HepG2 (cell line): ENCODE measurements around the gene OLFM1. TPM values are rescaled to one million over a fixed set of nuclear protein-coding genes. Genes with fewer than 3 reads are reported as not detected.

Source experiments
- ATAC-seq: fragments of 200-7000 bp; cut with Tn5 transposase; 3 replicates; pipeline ENCODE4 v1.9.1; 2020; ENCODE audit warnings: mild to moderate bottlenecking, moderate library complexity
- BruUV-seq: library from RNA; stranded (reverse); fragments of 400-500 nt; replicated peaks from 2 replicates; lab custom pipeline; 2021; lab: Mats Ljungman, UMichigan
- CTCF ChIA-PET: fragments of 300-600 bp; formaldehyde crosslinking; extraction: SDS; loops from one replicate; lab custom pipeline; 2021; ENCODE audit warnings: low total read pairs, inconsistent platforms, low intra/inter-chr PET ratio; lab: Yijun Ruan, JAX
- POLR2A ChIA-PET: fragments of 350-600 bp; sonication (Branson Sonifier 250); formaldehyde crosslinking; loops from one replicate; lab custom pipeline; 2020; ENCODE audit warnings: antibody characterized with exemption, inconsistent platforms; lab: Yijun Ruan, JAX
- DNase-seq: peaks from one replicate; pipeline ENCODE4 v3.0.0-alpha.2; 2015; ENCODE audit warnings: low spot score
- FAIRE-seq: peaks from 3 replicates; lab custom pipeline; 2011; peaks lifted over from hg19 to GRCh38; lab: Jason Lieb, UNC
- H2AFZ ChIP-seq: one replicate; pipeline ENCODE4 v1.6.1; 2011; ENCODE audit warnings: low read length, inconsistent platforms
- H3K27ac ChIP-seq: fragments of 300-600 bp; 3 replicates; pipeline ENCODE4 v1.8.0; 2011; ENCODE audit warnings: mixed run types, mild to moderate bottlenecking, mixed read lengths, low read length, inconsistent platforms; ENCODE audit not compliant: insufficient read depth; ENCODE audit errors: extremely low read length
- H3K27me3 ChIP-seq, 2 experiments: fragments of 200-600 bp in 1 of 2; 2 replicates in 1 of 2; 3 replicates in 1 of 2; pipeline versions ENCODE4 v1.6.0 to v1.8.0; 2011; ENCODE audit warnings: low read length in 2 of 2, mild to moderate bottlenecking in 2 of 2, moderate library complexity in 2 of 2, inconsistent platforms in 1 of 2; ENCODE audit not compliant: insufficient read depth in 2 of 2, control insufficient read depth in 1 of 2
- H3K36me3 ChIP-seq, 2 experiments: fragments of 200-600 bp in 1 of 2; replicated peaks in 1 of 2; 2 replicates in 1 of 2; 3 replicates in 1 of 2; pipeline versions ENCODE4 v1.5.1 to v1.8.0; 2011; ENCODE audit warnings: low read length in 2 of 2, inconsistent platforms in 1 of 2; ENCODE audit not compliant: insufficient read depth in 2 of 2, control insufficient read depth in 1 of 2
- H3K4me1 ChIP-seq: 2 replicates; pipeline ENCODE4 v1.5.1; 2012; ENCODE audit warnings: low read length, inconsistent platforms; ENCODE audit not compliant: insufficient read depth
- H3K4me2 ChIP-seq: 2 replicates; pipeline ENCODE4 v1.6.0; 2011; ENCODE audit warnings: low read depth, low read length, inconsistent platforms
- H3K4me3 ChIP-seq, 3 experiments: fragments of 200-600 bp in 1 of 3; sonication (generic), shearing (Covaris generic) in 1 of 3; replicated peaks in 1 of 3; 2 replicates each; pipeline ENCODE4 v1.5.1; 2011 to 2016; ENCODE audit warnings: low read length in 3 of 3, inconsistent platforms in 2 of 3, low read depth in 2 of 3, mild to moderate bottlenecking in 2 of 3, control low read depth in 1 of 3, mixed read lengths in 1 of 3; ENCODE audit not compliant: insufficient read depth in 1 of 3
- H3K79me2 ChIP-seq: one replicate; pipeline ENCODE4 v1.6.1; 2011; ENCODE audit warnings: low read length, inconsistent platforms; ENCODE audit not compliant: insufficient read depth
- H3K9ac ChIP-seq: 2 replicates; pipeline ENCODE4 v1.6.0; 2011; ENCODE audit warnings: mild to moderate bottlenecking, low read depth, low read length, inconsistent platforms; ENCODE audit not compliant: insufficient read depth
- H3K9me3 ChIP-seq: 2 replicates; pipeline ENCODE4 v1.5.1; 2012; ENCODE audit warnings: mild to moderate bottlenecking, low read length
- H4K20me1 ChIP-seq: 2 replicates; pipeline ENCODE4 v1.6.0; 2011; ENCODE audit warnings: inconsistent platforms, mild to moderate bottlenecking, low read length, moderate library complexity; ENCODE audit not compliant: insufficient read depth
- ARID5B ChIP-seq: IDR thresholded peaks from 2 replicates; pipeline ENCODE4 v1.4.0; 2020; ENCODE audit warnings: mild to moderate bottlenecking, missing genetic modification reagents
- ATF2 ChIP-seq: sonication (generic); formaldehyde crosslinking; IDR thresholded peaks from 2 replicates; pipeline ENCODE4 v1.4.0; 2020; ENCODE audit warnings: missing genetic modification reagents
- GRHL1 ChIP-seq: sonication (generic); formaldehyde crosslinking; conservative IDR thresholded peaks from 2 replicates; pipeline ENCODE4 v1.8.0; 2022; ENCODE audit warnings: missing genetic modification reagents
- KMT2A ChIP-seq: sonication (generic); formaldehyde crosslinking; IDR thresholded peaks from 2 replicates; pipeline ENCODE4 v1.4.0; 2020; ENCODE audit warnings: missing genetic modification reagents
- NFKBIZ ChIP-seq: IDR thresholded peaks from 2 replicates; pipeline ENCODE4 v1.6.1; 2018; ENCODE audit warnings: missing genetic modification reagents, missing compliant biosample characterization
- TCF7 ChIP-seq: sonication (generic); IDR thresholded peaks from 2 replicates; pipeline ENCODE4 v1.6.1; 2016; ENCODE audit warnings: antibody characterized with exemption, low read depth
- ZMYM2 ChIP-seq: sonication (generic); formaldehyde crosslinking; IDR thresholded peaks from 2 replicates; pipeline ENCODE4 v1.8.0; 2022; ENCODE audit warnings: mild to moderate bottlenecking, missing genetic modification reagents
- ZNF460 ChIP-seq: sonication (generic); formaldehyde crosslinking; IDR thresholded peaks from 2 replicates; pipeline ENCODE4 v1.5.1; 2020; ENCODE audit warnings: missing genetic modification reagents, mild to moderate bottlenecking, borderline replicate concordance
- ZNF724P ChIP-seq: sonication (generic); formaldehyde crosslinking; IDR thresholded peaks from 2 replicates; pipeline ENCODE4 v1.8.0; 2022; ENCODE audit warnings: missing genetic modification reagents, borderline replicate concordance
- ZNF790 ChIP-seq: sonication (generic); formaldehyde crosslinking; IDR thresholded peaks from 2 replicates; pipeline ENCODE4 v1.8.0; 2022; ENCODE audit warnings: missing genetic modification reagents, mild to moderate bottlenecking, borderline replicate concordance
- WGBS: methylation state at CpG from one replicate; pipeline ENCODE4 v1.1.6; 2017; ENCODE audit warnings: low lambda C conversion rate; 5-methylcytosine and 5-hydroxymethylcytosine counted together
- in situ Hi-C: cut with HindIII; loops from 2 replicates; pipeline ENCODE4 v1.10.0; 2017; ENCODE audit warnings: low pct_unique_long_range_greater_than_20kb; ENCODE audit not compliant: extremely low pct_ligation_motif_present
- intact Hi-C: fragments of 100-400 bp; cut with micrococcal nuclease; formaldehyde crosslinking; loops from one replicate; pipeline ENCODE4 v1.10.0; 2022; ENCODE audit not compliant: unreplicated experiment
- polyA plus RNA-seq, 8 experiments: library from polyadenylated mRNA; depleted of rRNA in 3 of 8; stranded (reverse) in 7 of 8; unstranded in 1 of 8; fragments of >200 nt; fragmentation: Illumina TruSeq in 4 of 8; extraction: Trizol in 4 of 8; gene quantifications; 2 replicates each; pipeline versions ENCODE4 v1.2.1 to v1.2.3, GENCODE V29; 2011 to 2016; ENCODE audit warnings: low read depth in 4 of 8, missing spikeins in 1 of 8, mixed read lengths in 1 of 8; ENCODE audit not compliant: insufficient read depth in 1 of 8
- total RNA-seq, 5 experiments: library from RNA; depleted of rRNA; stranded (reverse); fragments of >200 nt; fragmentation: Illumina TruSeq; extraction: Trizol; gene quantifications; 2 replicates each; pipeline ENCODE4 v1.2.3, GENCODE V29; 2016; ENCODE audit warnings: low read depth in 1 of 5

OLFM1 gene
- total and polyA plus RNA-seq, 2 of the 13 experiments (the other 11 are each of a cell fraction or from before 2014, with no cell fraction given), result not detected

DNA sequence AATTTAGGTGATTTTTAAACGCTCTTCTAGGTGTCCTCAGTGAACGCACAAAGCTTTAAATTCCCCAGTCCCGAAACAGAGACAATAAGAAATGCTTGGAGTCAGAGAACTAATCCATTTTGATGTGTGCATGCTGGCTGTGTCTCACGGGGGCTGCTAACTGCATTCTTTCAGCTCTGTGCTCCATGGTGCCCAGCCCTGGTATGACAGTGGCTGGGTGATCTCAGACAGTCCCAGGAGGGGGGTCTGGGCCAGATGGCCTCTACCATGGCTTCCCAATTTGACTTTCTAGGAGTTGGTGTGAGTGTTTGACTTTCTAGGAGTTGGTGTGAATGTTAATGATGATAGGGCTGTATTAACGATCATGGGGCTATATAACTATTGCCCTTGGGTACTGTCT, 12.1 kb downstream of the OLFM1 start:
- no peak for DNase-seq
- Histone ChIP-seq H2AFZ (no peak overlapping the region), H3K36me3 (no peaks in the 10 kb centered on the region), H4K20me1 (no peaks in the 10 kb centered on the region), H3K9me3 (no peaks in the 10 kb centered on the region), H3K27me3 (peaks cover 2 to 44% of the 10 kb centered on the region in 2 experiments; a peak in 3 of 5 replicates), H3K9ac (no peak overlapping the region), H3K4me2 (no peak overlapping the region), H3K79me2 (no peaks in the 10 kb centered on the region), H3K27ac (no peak overlapping the region), H3K4me3 (no peak overlapping the region), H3K4me1 (no peaks in the 10 kb centered on the region)
- no peak for FAIRE-seq
- BruUV-seq, result no TSS peak
- ChIA-PET CTCF (no interaction called here), POLR2A (no interaction called here)
- intact Hi-C loops (no loop called here), in situ Hi-C loops (no loop called here)
- ATAC-seq, result no peak
- TF ChIP-seq ARID5B (CRISPR knock-in tag) (no peak), ATF2 (CRISPR knock-in tag) (no peak), ZMYM2 (CRISPR knock-in tag) (no peak), GRHL1 (CRISPR knock-in tag) (no peak), NFKBIZ (no peak), ZNF460 (no peak), TCF7 (no peak), ZNF724P (CRISPR knock-in tag) (no peak), KMT2A (CRISPR knock-in tag) (no peak), ZNF790 (no peak)
- under 1% methylated on average over 5 of the region's 5 CpGs for WGBS
